ENCODE data around the gene GRIN3A.

Gene GRIN3A

GRCh38 chr9:101708855-101709254 lies 29.6 kb downstream of the GRIN3A start:
- no peak for DNase-seq (ENCODE audit: low spot score)
- no peak for ATAC-seq (ENCODE audit: low read depth)
- H3K36me3 ChIP-seq (ENCODE audit: low read depth), result no peaks in the 10 kb centered on the region
- H3K27me3 ChIP-seq (ENCODE audit: insufficient read depth, poor library complexity, severe bottlenecking), result peaks cover 42% of the 10 kb centered on the region
- no peak overlapping the region for H3K4me3 ChIP-seq (ENCODE audit: severe bottlenecking)
- no peaks in the 10 kb centered on the region for H3K4me1 ChIP-seq (ENCODE audit: insufficient read depth, poor library complexity, severe bottlenecking)
- H3K27ac ChIP-seq (ENCODE audit: poor library complexity, severe bottlenecking), result no peak overlapping the region
- TF ChIP-seq CTCF (IDR thresholded peaks at IDR 0.05; ENCODE audit: poor library complexity, severe bottlenecking), result no peak
- H3K9me3 ChIP-seq (ENCODE audit: severe bottlenecking), result no peaks in the 10 kb centered on the region

DNA sequence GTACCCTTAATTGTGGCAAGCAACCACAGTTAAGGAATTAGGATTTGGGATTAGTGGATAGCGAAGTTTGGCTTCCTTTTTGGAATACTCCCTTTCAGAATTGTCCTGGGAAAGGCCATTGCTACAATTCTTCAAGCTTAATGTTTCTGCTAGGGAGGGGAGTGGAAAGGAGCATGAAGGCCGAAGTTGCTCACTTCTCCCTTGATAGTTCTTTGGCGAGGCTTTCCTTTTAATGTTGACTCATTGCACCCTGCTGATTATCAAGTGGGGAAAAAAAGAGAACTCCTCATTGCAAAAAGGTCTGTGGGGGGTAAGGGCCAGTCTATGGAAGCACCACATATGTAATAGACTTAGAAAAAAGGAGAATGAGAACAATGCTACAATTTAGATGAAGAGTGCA lies 30.7 kb downstream of the GRIN3A start:
- Histone ChIP-seq H3K9me3 (ENCODE audit: severe bottlenecking) (no peaks in the 10 kb centered on the region), H3K36me3 (ENCODE audit: low read depth) (no peaks in the 10 kb centered on the region), H3K4me3 (ENCODE audit: severe bottlenecking) (no peak overlapping the region), H3K4me1 (ENCODE audit: insufficient read depth, poor library complexity, severe bottlenecking) (no peaks in the 10 kb centered on the region), H3K27me3 (ENCODE audit: insufficient read depth, poor library complexity, severe bottlenecking) (peaks cover 44% of the 10 kb centered on the region), H3K27ac (ENCODE audit: poor library complexity, severe bottlenecking) (no peak overlapping the region)
- no peak for DNase-seq (ENCODE audit: low spot score)
- no peak for ATAC-seq (ENCODE audit: low read depth)
- no peak for TF ChIP-seq CTCF (IDR thresholded peaks at IDR 0.05; ENCODE audit: poor library complexity, severe bottlenecking)

DNA sequence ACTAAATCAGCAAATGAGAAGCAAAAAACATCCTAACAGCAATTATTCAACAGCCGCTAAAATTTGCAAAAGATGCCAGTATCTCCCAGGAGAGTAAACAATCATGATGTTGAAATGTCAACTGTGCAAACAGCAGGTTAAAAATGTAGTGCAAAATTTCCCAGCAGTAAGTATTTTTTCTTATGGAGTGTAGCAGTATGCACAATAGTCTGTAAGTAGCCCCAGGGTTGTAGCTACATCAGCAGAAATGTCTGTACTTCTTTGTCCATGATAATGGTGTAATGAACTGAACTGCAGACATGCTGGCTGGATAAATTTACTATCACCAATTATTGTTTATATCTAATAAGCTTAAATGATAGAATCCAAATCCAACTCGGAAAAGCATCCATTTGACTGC lies 31.4 kb downstream of the GRIN3A start:
- peaks cover 44% of the 10 kb centered on the region for H3K27me3 ChIP-seq (ENCODE audit: insufficient read depth, poor library complexity, severe bottlenecking)
- no peak for TF ChIP-seq CTCF (IDR thresholded peaks at IDR 0.05; ENCODE audit: poor library complexity, severe bottlenecking)
- ATAC-seq (ENCODE audit: low read depth) (no peak), DNase-seq (ENCODE audit: low spot score) (no peak)
- no peak overlapping the region for H3K27ac ChIP-seq (ENCODE audit: poor library complexity, severe bottlenecking)
- no peaks in the 10 kb centered on the region for H3K9me3 ChIP-seq (ENCODE audit: severe bottlenecking)
- no peaks in the 10 kb centered on the region for H3K36me3 ChIP-seq (ENCODE audit: low read depth)
- no peaks in the 10 kb centered on the region for H3K4me1 ChIP-seq (ENCODE audit: insufficient read depth, poor library complexity, severe bottlenecking)
- H3K4me3 ChIP-seq (ENCODE audit: severe bottlenecking), result no peak overlapping the region

GRCh38 chr9:101706261-101706798 lies 32.1 kb downstream of the GRIN3A start:
- ATAC-seq (ENCODE audit: low read depth) (no peak), DNase-seq (ENCODE audit: low spot score) (no peak)
- H3K27ac ChIP-seq (ENCODE audit: poor library complexity, severe bottlenecking), result no peak overlapping the region
- no peak overlapping the region for H3K4me3 ChIP-seq (ENCODE audit: severe bottlenecking)
- TF ChIP-seq CTCF (IDR thresholded peaks at IDR 0.05; ENCODE audit: poor library complexity, severe bottlenecking), result no peak
- no peaks in the 10 kb centered on the region for H3K36me3 ChIP-seq (ENCODE audit: low read depth)
- H3K9me3 ChIP-seq (ENCODE audit: severe bottlenecking), result no peaks in the 10 kb centered on the region
- H3K4me1 ChIP-seq (ENCODE audit: insufficient read depth, poor library complexity, severe bottlenecking), result no peaks in the 10 kb centered on the region
- peaks cover 42% of the 10 kb centered on the region for H3K27me3 ChIP-seq (ENCODE audit: insufficient read depth, poor library complexity, severe bottlenecking)

DNA sequence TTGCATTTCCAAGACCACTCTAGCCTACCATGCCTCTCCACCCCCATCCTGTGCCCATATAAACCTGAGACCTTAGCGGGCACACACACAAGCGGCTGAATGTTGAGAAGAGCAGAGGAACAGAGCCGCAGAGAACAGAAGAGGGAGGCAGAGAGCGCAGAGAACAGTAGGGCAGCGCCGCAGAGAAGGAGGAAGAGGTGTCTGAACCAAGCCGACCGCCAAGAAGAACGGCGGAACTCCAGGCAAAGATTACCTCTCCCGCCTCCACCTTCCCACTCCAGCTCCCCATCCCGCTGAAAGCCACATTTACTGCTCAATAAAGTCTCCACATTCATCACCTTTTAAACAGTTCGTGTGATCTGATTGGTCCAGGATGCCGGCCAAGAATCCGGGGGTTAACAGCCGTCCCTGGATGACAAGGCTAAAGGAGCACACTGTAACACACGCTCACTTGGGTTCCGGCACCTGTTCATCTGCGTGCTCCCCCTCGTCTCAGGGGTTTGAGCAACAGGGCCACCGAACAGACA lies 33.2 kb downstream of the GRIN3A start:
- Histone ChIP-seq H3K4me3 (ENCODE audit: severe bottlenecking) (no peak overlapping the region), H3K9me3 (ENCODE audit: severe bottlenecking) (no peaks in the 10 kb centered on the region), H3K4me1 (ENCODE audit: insufficient read depth, poor library complexity, severe bottlenecking) (no peaks in the 10 kb centered on the region), H3K27me3 (ENCODE audit: insufficient read depth, poor library complexity, severe bottlenecking) (peaks cover 42% of the 10 kb centered on the region), H3K27ac (ENCODE audit: poor library complexity, severe bottlenecking) (no peak overlapping the region), H3K36me3 (ENCODE audit: low read depth) (no peaks in the 10 kb centered on the region)
- no peak for TF ChIP-seq CTCF (IDR thresholded peaks at IDR 0.05; ENCODE audit: poor library complexity, severe bottlenecking)
- no peak for DNase-seq (ENCODE audit: low spot score)
- ATAC-seq (ENCODE audit: low read depth), result peak; percentile 73; the same call in 2 of the 3 replicates

Measured in RWPE2 (cell line).